HUES48 (cell line): Measurements from ENCODE around the gene DNAJC21.

Experiments used
- H3K27ac ChIP-seq: one replicate; pipeline ENCODE4 v1.7.0; 2013; ENCODE audit warnings: low read depth, low read length, inconsistent platforms
- H3K27me3 ChIP-seq: 2 replicates; pipeline ENCODE4 v1.6.1; 2013; ENCODE audit warnings: mild to moderate bottlenecking, low read length; ENCODE audit not compliant: control insufficient read depth, insufficient read depth
- H3K36me3 ChIP-seq: 2 replicates; pipeline ENCODE4 v1.6.1; 2013; ENCODE audit warnings: low read length; ENCODE audit not compliant: control insufficient read depth, insufficient read depth
- H3K4me1 ChIP-seq: 2 replicates; pipeline ENCODE4 v1.6.1; 2013; ENCODE audit warnings: mild to moderate bottlenecking, low read length; ENCODE audit not compliant: control insufficient read depth, insufficient read depth
- H3K4me3 ChIP-seq: 2 replicates; pipeline ENCODE4 v1.5.1; 2013; ENCODE audit warnings: mild to moderate bottlenecking, low read depth, low read length
- H3K9ac ChIP-seq: 2 replicates; pipeline ENCODE4 v1.6.1; 2013; ENCODE audit warnings: mild to moderate bottlenecking, low read depth, low read length, moderate library complexity
- H3K9me3 ChIP-seq: 2 replicates; pipeline ENCODE4 v1.6.1; 2013; ENCODE audit warnings: low read length; ENCODE audit not compliant: control insufficient read depth, insufficient read depth

Gene DNAJC21

GRCh38 chr5:34929134-34929719 lies at the start of gene DNAJC21:
DNAJC21 (plus strand) TSS chr5:34929559; CDS start chr5:34929820, 261 bp downstream.
- Histone ChIP-seq H3K4me3 (peak within 1 kb of the TSS; percentile 83), H3K36me3 (peaks cover 34% of the 10 kb centered on the region), H3K9me3 (no peaks in the 10 kb centered on the region), H3K4me1 (peaks cover 11% of the 10 kb centered on the region), H3K27ac (peak within 1 kb of the TSS; percentile 87), H3K9ac (peak within 1 kb of the TSS; percentile 81), H3K27me3 (no peaks in the 10 kb centered on the region)

GRCh38 chr5:34881246-34881645 lies 48.1 kb upstream of the DNAJC21 start:
- H3K4me1 ChIP-seq: no peaks in the 10 kb centered on the region
- no peak overlapping the region for H3K4me3 ChIP-seq
- H3K27me3 ChIP-seq: no peaks in the 10 kb centered on the region
- H3K9me3 ChIP-seq: no peaks in the 10 kb centered on the region; the same call in 1 of the 2 replicates
- H3K9ac ChIP-seq: no peak overlapping the region
- no peaks in the 10 kb centered on the region for H3K36me3 ChIP-seq
- no peak overlapping the region for H3K27ac ChIP-seq

- Histone ChIP-seq H3K9ac (no peak overlapping the region), H3K4me3 (no peak overlapping the region), H3K9me3 (no peaks in the 10 kb centered on the region), H3K36me3 (no peaks in the 10 kb centered on the region), H3K27me3 (no peaks in the 10 kb centered on the region), H3K27ac (no peak overlapping the region), H3K4me1 (no peaks in the 10 kb centered on the region)
Measured at GRCh38 chr5:34886392-34887119, 42.8 kb upstream of the DNAJC21 start.

DNA sequence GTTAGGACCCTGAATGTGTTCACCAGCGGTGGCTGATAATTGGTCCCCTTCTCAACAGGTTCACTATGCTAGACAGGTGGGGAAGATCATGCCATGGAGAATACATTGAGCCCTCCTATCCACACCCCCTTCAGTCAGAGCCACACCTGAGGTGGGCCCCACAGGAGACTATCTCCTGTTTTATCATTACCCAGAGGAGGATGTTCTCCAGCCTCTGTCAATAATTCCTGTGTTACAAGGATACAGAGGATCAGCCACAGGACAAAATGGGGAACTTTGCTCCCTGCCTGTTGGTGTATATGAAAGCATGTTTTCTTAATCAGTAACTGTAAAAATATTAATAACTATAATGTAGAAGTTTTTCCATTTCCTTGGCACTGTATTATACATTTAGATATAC lies 40.0 kb upstream of the DNAJC21 start:
- Histone ChIP-seq H3K27ac (no peak overlapping the region), H3K4me3 (no peak overlapping the region), H3K9me3 (no peaks in the 10 kb centered on the region), H3K36me3 (no peaks in the 10 kb centered on the region), H3K27me3 (no peaks in the 10 kb centered on the region), H3K9ac (no peak overlapping the region), H3K4me1 (no peaks in the 10 kb centered on the region)

GRCh38 chr5:34891981-34892380 lies 37.4 kb upstream of the DNAJC21 start:
- Histone ChIP-seq H3K4me1 (no peaks in the 10 kb centered on the region), H3K4me3 (no peak overlapping the region), H3K36me3 (no peaks in the 10 kb centered on the region), H3K27me3 (no peaks in the 10 kb centered on the region), H3K27ac (no peak overlapping the region), H3K9ac (no peak overlapping the region), H3K9me3 (no peaks in the 10 kb centered on the region)

- Histone ChIP-seq H3K4me3 (no peak overlapping the region), H3K36me3 (no peaks in the 10 kb centered on the region), H3K27me3 (no peaks in the 10 kb centered on the region), H3K27ac (no peak overlapping the region), H3K4me1 (no peaks in the 10 kb centered on the region), H3K9ac (no peak overlapping the region), H3K9me3 (no peaks in the 10 kb centered on the region)
Measured at GRCh38 chr5:34892414-34892813, 36.9 kb upstream of the DNAJC21 start.

DNA sequence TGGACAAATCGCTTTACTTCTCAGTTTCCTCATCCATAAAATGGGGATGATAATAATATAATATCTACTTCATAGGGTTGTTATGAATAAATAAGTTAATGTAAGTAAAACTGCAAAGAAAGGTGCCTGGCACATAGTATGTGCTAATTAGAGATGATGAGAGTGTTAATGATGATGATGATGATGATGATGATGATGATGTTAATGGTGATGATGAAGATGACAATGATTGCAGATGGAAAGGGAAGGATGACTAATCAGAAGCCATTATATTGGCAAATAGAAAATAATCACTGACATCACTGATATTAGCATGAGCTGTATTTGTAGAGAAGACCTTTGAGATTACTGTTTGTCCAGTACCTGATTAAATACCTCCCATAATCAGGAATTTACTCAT lies 34.6 kb upstream of the DNAJC21 start:
- Histone ChIP-seq H3K4me3 (no peak overlapping the region), H3K36me3 (no peaks in the 10 kb centered on the region), H3K27ac (no peak overlapping the region), H3K9me3 (no peaks in the 10 kb centered on the region), H3K4me1 (no peaks in the 10 kb centered on the region), H3K27me3 (no peaks in the 10 kb centered on the region), H3K9ac (no peak overlapping the region)

GRCh38 chr5:34895641-34896419 lies 33.5 kb upstream of the DNAJC21 start:
- Histone ChIP-seq H3K4me3 (no peak overlapping the region), H3K4me1 (no peaks in the 10 kb centered on the region), H3K27ac (no peak overlapping the region), H3K9me3 (no peaks in the 10 kb centered on the region), H3K27me3 (no peaks in the 10 kb centered on the region), H3K9ac (no peak overlapping the region), H3K36me3 (no peaks in the 10 kb centered on the region)

- 0 out of 2 replicates have a peak, but pooled peaks cover 2% of the 10 kb centered on the region for H3K36me3 ChIP-seq
- H3K9me3 ChIP-seq: no peaks in the 10 kb centered on the region
- no peaks in the 10 kb centered on the region for H3K4me1 ChIP-seq
Measured at GRCh38 chr5:34897646-34898045, 31.7 kb upstream of the DNAJC21 start.

GRCh38 chr5:34898258-34898895 lies 31.0 kb upstream of the DNAJC21 start:
- Histone ChIP-seq H3K27me3 (no peaks in the 10 kb centered on the region), H3K27ac (peak overlapping the region; percentile 24), H3K9me3 (no peaks in the 10 kb centered on the region), H3K36me3 (peaks cover 4% of the 10 kb centered on the region), H3K4me1 (no peaks in the 10 kb centered on the region), H3K9ac (no peak overlapping the region), H3K4me3 (no peak overlapping the region)

More at GRCh38 chr5:34897646-34898045, 31.7 kb upstream of the DNAJC21 start:
- H3K4me3 ChIP-seq: no peak overlapping the region
- H3K27ac ChIP-seq: no peak overlapping the region
- no peaks in the 10 kb centered on the region for H3K27me3 ChIP-seq
- no peak overlapping the region for H3K9ac ChIP-seq
